ENCODE results near the gene CAMSAP1. TPM values are rescaled to one million over a fixed set of nuclear protein-coding genes. Genes with fewer than 3 reads are reported as not detected.

CAMSAP1 gene, protein sequence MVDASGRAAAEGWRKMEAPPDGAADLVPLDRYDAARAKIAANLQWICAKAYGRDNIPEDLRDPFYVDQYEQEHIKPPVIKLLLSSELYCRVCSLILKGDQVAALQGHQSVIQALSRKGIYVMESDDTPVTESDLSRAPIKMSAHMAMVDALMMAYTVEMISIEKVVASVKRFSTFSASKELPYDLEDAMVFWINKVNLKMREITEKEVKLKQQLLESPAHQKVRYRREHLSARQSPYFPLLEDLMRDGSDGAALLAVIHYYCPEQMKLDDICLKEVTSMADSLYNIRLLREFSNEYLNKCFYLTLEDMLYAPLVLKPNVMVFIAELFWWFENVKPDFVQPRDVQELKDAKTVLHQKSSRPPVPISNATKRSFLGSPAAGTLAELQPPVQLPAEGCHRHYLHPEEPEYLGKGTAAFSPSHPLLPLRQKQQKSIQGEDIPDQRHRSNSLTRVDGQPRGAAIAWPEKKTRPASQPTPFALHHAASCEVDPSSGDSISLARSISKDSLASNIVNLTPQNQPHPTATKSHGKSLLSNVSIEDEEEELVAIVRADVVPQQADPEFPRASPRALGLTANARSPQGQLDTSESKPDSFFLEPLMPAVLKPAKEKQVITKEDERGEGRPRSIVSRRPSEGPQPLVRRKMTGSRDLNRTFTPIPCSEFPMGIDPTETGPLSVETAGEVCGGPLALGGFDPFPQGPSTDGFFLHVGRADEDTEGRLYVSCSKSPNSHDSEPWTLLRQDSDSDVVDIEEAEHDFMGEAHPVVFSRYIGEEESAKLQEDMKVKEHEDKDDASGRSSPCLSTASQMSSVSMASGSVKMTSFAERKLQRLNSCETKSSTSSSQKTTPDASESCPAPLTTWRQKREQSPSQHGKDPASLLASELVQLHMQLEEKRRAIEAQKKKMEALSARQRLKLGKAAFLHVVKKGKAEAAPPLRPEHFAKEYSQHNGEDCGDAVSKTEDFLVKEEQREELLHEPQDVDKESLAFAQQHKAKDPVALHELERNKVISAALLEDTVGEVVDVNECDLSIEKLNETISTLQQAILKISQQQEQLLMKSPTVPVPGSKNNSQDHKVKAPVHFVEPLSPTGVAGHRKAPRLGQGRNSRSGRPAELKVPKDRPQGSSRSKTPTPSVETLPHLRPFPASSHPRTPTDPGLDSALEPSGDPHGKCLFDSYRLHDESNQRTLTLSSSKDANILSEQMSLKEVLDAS (N-terminal part only)
- total RNA-seq: 10 to 100 TPM in 3 of 6 experiments, 1 to 10 TPM in 3; 5.2 to 16.1 (median 10.4) TPM
- long read RNA-seq: 0 reads

DNA sequence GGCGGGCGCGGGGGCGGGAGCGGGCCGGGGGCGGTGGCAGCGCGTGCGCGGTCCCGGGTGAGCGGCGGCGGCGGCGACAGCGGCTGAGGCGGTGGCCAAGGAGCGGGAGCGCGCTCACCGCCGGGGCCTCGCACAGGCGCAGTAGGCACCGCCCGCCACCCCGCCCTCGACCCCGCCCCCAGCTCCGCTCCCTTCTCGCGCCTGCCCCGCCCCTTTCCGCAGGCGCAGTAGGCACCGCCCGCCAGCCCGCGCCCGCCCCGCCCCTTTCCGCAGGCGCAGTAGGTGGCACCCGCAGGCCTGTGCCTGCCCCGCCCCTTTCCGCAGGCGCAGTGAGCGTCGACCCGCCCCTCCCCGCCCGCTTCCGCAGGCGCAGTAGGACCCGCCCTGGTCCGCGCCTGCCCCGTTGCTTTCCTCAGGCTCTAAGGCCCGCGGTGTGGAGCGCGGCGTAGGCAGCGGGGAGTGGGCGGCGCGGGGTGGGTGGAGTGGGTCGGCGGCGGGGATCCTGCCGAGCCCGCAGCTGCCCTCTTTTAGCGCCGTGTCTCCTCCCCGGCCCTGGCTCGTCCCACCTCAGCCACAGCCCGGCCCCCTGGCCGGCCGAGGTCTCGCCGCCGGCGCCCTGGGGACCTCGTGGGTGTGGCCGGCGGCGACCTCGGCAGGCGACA lies at the start of gene CAMSAP1:
Gene CAMSAP1 (minus strand): TSS at position 116 of the 662 bp plus-strand sequence. CDS start 387 bp downstream, outside the sequence.
- ATAC-seq (peak; percentile 91 to 96 (median 94)), DNase-seq (peak; percentile 94 to 96 (median 95))
- no CpG with 5 or more reads among the region's 91 CpGs for WGBS (ENCODE audit: insufficient coverage, low coverage, low lambda C conversion rate, missing lambda C conversion rate)
- intact Hi-C loops (cut with DNase I): loop anchor here in 1 of 2 donors (10.0 kb wide), 1 partner anchor 47 kb away; no protein-coding TSS in a partner anchor
- Histone ChIP-seq H3K4me3 (peak within 1 kb of the TSS; percentile 83 to 89 (median 84)), H3K36me3 (no peaks in the 10 kb centered on the region), H3K27me3 (no peaks in the 10 kb centered on the region), H3K4me1 (peaks cover 0 to 25% (median 8%) of the 10 kb centered on the region in 4 donors), H3K9me3 (no peaks in the 10 kb centered on the region), H3K27ac (peak within 1 kb of the TSS; percentile 26 to 47 (median 47))
- TF ChIP-seq, protein P1, sequence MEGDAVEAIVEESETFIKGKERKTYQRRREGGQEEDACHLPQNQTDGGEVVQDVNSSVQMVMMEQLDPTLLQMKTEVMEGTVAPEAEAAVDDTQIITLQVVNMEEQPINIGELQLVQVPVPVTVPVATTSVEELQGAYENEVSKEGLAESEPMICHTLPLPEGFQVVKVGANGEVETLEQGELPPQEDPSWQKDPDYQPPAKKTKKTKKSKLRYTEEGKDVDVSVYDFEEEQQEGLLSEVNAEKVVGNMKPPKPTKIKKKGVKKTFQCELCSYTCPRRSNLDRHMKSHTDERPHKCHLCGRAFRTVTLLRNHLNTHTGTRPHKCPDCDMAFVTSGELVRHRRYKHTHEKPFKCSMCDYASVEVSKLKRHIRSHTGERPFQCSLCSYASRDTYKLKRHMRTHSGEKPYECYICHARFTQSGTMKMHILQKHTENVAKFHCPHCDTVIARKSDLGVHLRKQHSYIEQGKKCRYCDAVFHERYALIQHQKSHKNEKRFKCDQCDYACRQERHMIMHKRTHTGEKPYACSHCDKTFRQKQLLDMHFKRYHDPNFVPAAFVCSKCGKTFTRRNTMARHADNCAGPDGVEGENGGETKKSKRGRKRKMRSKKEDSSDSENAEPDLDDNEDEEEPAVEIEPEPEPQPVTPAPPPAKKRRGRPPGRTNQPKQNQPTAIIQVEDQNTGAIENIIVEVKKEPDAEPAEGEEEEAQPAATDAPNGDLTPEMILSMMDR (IDR thresholded peaks at IDR 0.05): no peak
- peak; percentile 62 for TF ChIP-seq POLR2A (IDR thresholded peaks at IDR 0.05)

DNA sequence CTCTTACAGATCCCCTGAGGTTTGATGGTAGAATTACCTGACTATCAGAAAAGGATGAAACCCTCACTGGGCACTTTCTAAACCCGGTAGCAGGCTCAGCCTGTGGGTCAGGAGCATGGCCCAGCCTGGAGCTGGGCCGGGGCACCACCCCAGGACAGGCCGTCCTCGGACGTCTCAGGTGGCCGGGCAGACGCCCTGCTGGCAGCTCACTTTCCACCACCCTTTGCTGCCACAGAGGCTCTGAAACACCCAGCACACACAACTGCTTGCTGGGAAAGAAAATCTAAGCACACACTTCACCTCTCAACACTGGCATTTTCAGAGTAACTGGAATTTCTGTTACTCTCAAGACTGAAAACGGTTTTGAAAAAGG lies 49.4 kb upstream of the CAMSAP1 start:
- no peak for TF ChIP-seq POLR2A (IDR thresholded peaks at IDR 0.05)
- TF ChIP-seq, protein P1 (IDR thresholded peaks at IDR 0.05): no peak
- no peak overlapping the region for H3K4me3 ChIP-seq
- no peaks in the 10 kb centered on the region for H3K27me3 ChIP-seq
- DNase-seq (no peak), ATAC-seq (no peak)
- no peak overlapping the region for H3K27ac ChIP-seq
- peaks cover 0 to 11% (median 5%) of the 10 kb centered on the region in 4 donors for H3K36me3 ChIP-seq
- H3K4me1 ChIP-seq: peaks cover 0 to 27% (median 0%) of the 10 kb centered on the region in 4 donors
- intact Hi-C loops (cut with DNase I): loop anchor here in 1 of 2 donors (10.0 kb wide), 1 partner anchor 52 kb away; the partner anchor contains the start of gene CAMSAP1
- WGBS (ENCODE audit: insufficient coverage, low coverage, low lambda C conversion rate, missing lambda C conversion rate): 87% methylated on average over 6 of the region's 8 CpGs
- no peaks in the 10 kb centered on the region for H3K9me3 ChIP-seq

DNA sequence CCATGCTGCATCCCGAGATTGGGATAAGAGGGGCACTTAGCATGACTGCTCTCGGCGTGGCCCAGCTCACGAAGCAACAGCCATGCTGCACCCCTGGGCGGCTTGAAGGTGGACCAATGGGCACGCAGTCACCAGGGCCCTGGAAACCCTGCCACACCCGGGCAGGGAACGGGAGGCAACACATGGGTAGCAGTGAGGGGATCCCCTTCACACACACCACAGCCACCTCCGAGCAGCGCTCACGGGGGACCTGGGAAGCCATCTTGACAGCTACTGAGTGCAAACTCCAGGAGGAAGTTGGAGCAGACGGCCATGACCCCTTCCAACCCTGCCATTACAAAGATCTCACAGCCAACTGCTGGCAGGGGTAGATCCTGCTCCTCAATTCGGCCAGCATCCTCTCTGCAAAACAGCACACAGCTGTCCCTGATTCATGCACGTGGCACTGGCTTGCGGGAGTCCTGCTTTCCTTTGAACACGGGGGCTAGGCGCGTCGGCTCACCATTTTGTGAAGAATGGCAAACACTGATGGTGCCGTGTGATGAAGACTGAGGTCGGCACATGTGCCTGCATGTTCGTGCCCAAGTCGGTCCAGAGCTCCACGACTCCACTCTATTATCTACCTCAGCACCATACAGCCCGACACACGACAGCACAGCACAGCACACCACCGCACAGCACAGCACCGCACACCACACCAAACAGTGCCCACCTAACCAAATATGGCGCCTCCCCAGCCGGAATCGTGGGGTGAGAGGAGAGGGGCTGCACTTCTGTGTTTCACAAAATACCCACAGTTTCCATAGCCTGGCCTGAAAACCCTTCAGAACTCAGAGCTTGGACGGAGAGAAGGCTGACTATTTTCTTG lies 48.8 kb upstream of the CAMSAP1 start:
- peaks cover 0 to 22% (median 0%) of the 10 kb centered on the region in 4 donors for H3K4me1 ChIP-seq
- ATAC-seq: no peak
- H3K4me3 ChIP-seq: no peak overlapping the region
- DNase-seq: no peak
- H3K9me3 ChIP-seq: no peaks in the 10 kb centered on the region
- peaks cover 0 to 11% (median 5%) of the 10 kb centered on the region in 4 donors for H3K36me3 ChIP-seq
- intact Hi-C loops (cut with DNase I): loop anchor here in 1 of 2 donors (10.0 kb wide), 1 partner anchor 51 kb away; the partner anchor contains the start of gene CAMSAP1
- 71% methylated on average over 7 of the region's 32 CpGs for WGBS (ENCODE audit: insufficient coverage, low coverage, low lambda C conversion rate, missing lambda C conversion rate)
- H3K27me3 ChIP-seq: no peaks in the 10 kb centered on the region
- no peak for TF ChIP-seq POLR2A (IDR thresholded peaks at IDR 0.05)
- TF ChIP-seq, protein P1 (IDR thresholded peaks at IDR 0.05): no peak
- no peak overlapping the region for H3K27ac ChIP-seq
